Measurements from ENCODE around the gene MINDY4.

GRCh38 chr7:30906014-30906413, 134.8 kb downstream of the MINDY4 start:
- TF ChIP-seq CTCF (IDR thresholded peaks at IDR 0.05): no peak
- no peak for TF ChIP-seq POLR2A (IDR thresholded peaks at IDR 0.05)
- no peak for TF ChIP-seq POLR2AphosphoS5 (IDR thresholded peaks at IDR 0.05)
